Testis (tissue), 2 donors: ENCODE results near the gene CX3CL1.
"Not testable (repeated sequence)": the region's sequence is repeated elsewhere in the genome, so short reads cannot be mapped to it uniquely, and the experiment has no call there.

Experiments used
- POLR2A ChIP-seq: fragments of 450-650 bp; IDR thresholded peaks from one replicate; pipeline ENCODE4 v1.6.1; 2017; ENCODE audit warnings: antibody characterized with exemption, mild to moderate bottlenecking, moderate library complexity
- TF ChIP-seq, protein P1 (sequence below), 3 experiments: fragments of 450-650 bp in 2 of 3; fragments of 200-600 bp in 1 of 3; sonication (generic) in 1 of 3; IDR thresholded peaks; one replicate each; pipeline ENCODE4 v1.5.1; 2016 to 2019; ENCODE audit warnings: antibody characterized with exemption in 3 of 3, mild to moderate bottlenecking in 2 of 3, moderate library complexity in 1 of 3

DNA sequence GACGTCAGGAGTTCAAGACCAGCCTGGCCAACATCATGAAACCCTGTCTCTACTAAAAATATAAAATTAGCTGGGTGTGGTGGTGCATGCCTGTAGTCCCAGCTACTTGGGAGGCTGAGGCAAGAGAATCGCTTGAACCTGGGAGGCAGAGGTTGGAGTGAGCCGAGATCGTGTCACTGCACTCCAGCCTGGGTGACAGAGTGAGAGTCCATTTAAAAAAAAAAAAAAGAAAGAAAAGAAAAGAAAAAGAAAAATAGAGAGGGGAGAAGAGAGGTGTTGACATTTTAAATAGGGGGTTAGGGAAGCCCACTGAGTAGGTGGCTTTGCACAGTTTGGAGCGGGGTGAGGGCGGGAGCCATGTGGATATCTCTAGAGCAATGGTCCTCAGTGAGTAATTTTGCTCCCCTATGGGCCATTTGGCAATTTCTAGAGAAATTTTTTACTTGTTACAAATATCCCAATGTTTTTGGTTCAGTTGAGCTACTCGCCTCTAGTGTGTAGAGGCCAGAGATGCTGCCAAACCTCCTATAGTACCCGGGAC, 2.7 kb downstream of the CX3CL1 start:
- not testable (repeated sequence) for TF ChIP-seq POLR2A
- TF ChIP-seq, protein P1, sequence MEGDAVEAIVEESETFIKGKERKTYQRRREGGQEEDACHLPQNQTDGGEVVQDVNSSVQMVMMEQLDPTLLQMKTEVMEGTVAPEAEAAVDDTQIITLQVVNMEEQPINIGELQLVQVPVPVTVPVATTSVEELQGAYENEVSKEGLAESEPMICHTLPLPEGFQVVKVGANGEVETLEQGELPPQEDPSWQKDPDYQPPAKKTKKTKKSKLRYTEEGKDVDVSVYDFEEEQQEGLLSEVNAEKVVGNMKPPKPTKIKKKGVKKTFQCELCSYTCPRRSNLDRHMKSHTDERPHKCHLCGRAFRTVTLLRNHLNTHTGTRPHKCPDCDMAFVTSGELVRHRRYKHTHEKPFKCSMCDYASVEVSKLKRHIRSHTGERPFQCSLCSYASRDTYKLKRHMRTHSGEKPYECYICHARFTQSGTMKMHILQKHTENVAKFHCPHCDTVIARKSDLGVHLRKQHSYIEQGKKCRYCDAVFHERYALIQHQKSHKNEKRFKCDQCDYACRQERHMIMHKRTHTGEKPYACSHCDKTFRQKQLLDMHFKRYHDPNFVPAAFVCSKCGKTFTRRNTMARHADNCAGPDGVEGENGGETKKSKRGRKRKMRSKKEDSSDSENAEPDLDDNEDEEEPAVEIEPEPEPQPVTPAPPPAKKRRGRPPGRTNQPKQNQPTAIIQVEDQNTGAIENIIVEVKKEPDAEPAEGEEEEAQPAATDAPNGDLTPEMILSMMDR (IDR thresholded peaks at IDR 0.05): not testable (repeated sequence)
